ENCODE results near the gene NAALADL1.

NAALADL1 gene

GRCh38 chr11:65102142-65103095, 44.1 kb upstream of the NAALADL1 start (continued):
- TF ChIP-seq ZNF610 (tag by site-specific recombination; IDR thresholded peaks at IDR 0.05; ENCODE audit: borderline replicate concordance) = peak; percentile 31; the same call in 1 of the 2 replicates
- peak; percentile 48; the same call in 1 of the 2 replicates for TF ChIP-seq ZBTB20 (tag by site-specific recombination; IDR thresholded peaks at IDR 0.05)
- TF ChIP-seq ZNF2 (tag by site-specific recombination; IDR thresholded peaks at IDR 0.05) = 0 out of 2 replicates have a peak, but pooled peaks have one; percentile 46
- TF ChIP-seq IKZF3 (tag by site-specific recombination; IDR thresholded peaks at IDR 0.05) = peak; percentile 68
- TF ChIP-seq ZNF600 (tag by site-specific recombination; IDR thresholded peaks at IDR 0.05) = peak; percentile 87
- TF ChIP-seq ZNF18 (tag by site-specific recombination; IDR thresholded peaks at IDR 0.05) = no peak
- peak; percentile 79; the same call in 1 of the 2 replicates for TF ChIP-seq ZNF121 (tag by site-specific recombination; IDR thresholded peaks at IDR 0.05)
- TF ChIP-seq KLF9 (tag by site-specific recombination; IDR thresholded peaks at IDR 0.05; ENCODE audit: low read depth) = no peak
- no peak for TF ChIP-seq ZNF416 (tag by site-specific recombination; IDR thresholded peaks at IDR 0.05)
- TF ChIP-seq BCL11B (tag by site-specific recombination; IDR thresholded peaks at IDR 0.05; ENCODE audit: low read depth) = peak; percentile 66; the same call in 1 of the 2 replicates
- TF ChIP-seq ZNF580 (tag by site-specific recombination; IDR thresholded peaks at IDR 0.05) = peak; percentile 60; the same call in 1 of the 2 replicates
- TF ChIP-seq FEZF1 (tag by site-specific recombination; IDR thresholded peaks at IDR 0.05) = peak; percentile 85
- peak; percentile 58; the same call in 1 of the 2 replicates for TF ChIP-seq ZBTB48 (tag by site-specific recombination; IDR thresholded peaks at IDR 0.05)
- TF ChIP-seq ZNF548 (tag by site-specific recombination; IDR thresholded peaks at IDR 0.05) = no peak
- TF ChIP-seq ZNF302 (tag by site-specific recombination; IDR thresholded peaks at IDR 0.05; ENCODE audit: low read depth) = no peak
- peak; percentile 71 for TF ChIP-seq ZBTB17 (tag by site-specific recombination; IDR thresholded peaks at IDR 0.05)
- peak; percentile 50; the same call in 1 of the 2 replicates for TF ChIP-seq KLF8 (tag by site-specific recombination; IDR thresholded peaks at IDR 0.05)
- peak; percentile 33; the same call in 1 of the 2 replicates for TF ChIP-seq ZBTB44 (tag by site-specific recombination; IDR thresholded peaks at IDR 0.05)
- TF ChIP-seq ZNF692 (tag by site-specific recombination; IDR thresholded peaks at IDR 0.05) = 0 out of 2 replicates have a peak, but pooled peaks have one; percentile 13
- TF ChIP-seq ZNF48 (tag by site-specific recombination; IDR thresholded peaks at IDR 0.05) = no peak
- TF ChIP-seq SCRT2 (tag by site-specific recombination; IDR thresholded peaks at IDR 0.05) = no peak
- TF ChIP-seq AEBP2 (tag by site-specific recombination; IDR thresholded peaks at IDR 0.05; ENCODE audit: borderline replicate concordance) = no peak
- TF ChIP-seq ZNF211 (tag by site-specific recombination; IDR thresholded peaks at IDR 0.05; ENCODE audit: low read depth) = no peak
- TF ChIP-seq OSR2 (tag by site-specific recombination; IDR thresholded peaks at IDR 0.05) = peak; percentile 81
- 0 out of 2 replicates have a peak, but pooled peaks have one; percentile 26 for TF ChIP-seq ZNF501 (tag by site-specific recombination; IDR thresholded peaks at IDR 0.05)
- no peak for TF ChIP-seq ZNF521 (tag by site-specific recombination; IDR thresholded peaks at IDR 0.05)
- TF ChIP-seq ZNF335 (tag by site-specific recombination; conservative IDR thresholded peaks at IDR 0.05) = peak; percentile 67
- peak; percentile 73 for TF ChIP-seq ZNF10 (tag by site-specific recombination; IDR thresholded peaks at IDR 0.05)
- no peak for TF ChIP-seq HOXD13 (CRISPR knock-in tag; IDR thresholded peaks at IDR 0.05; ENCODE audit: borderline replicate concordance)
- no peak for TF ChIP-seq ZNF23 (tag by site-specific recombination; IDR thresholded peaks at IDR 0.05; ENCODE audit: borderline replicate concordance)
- TF ChIP-seq ZNF561 (tag by site-specific recombination; IDR thresholded peaks at IDR 0.05; ENCODE audit: borderline replicate concordance) = 0 out of 2 replicates have a peak, but pooled peaks have one; percentile 17
- no peak for TF ChIP-seq EGR2 (tag by site-specific recombination; IDR thresholded peaks at IDR 0.05; ENCODE audit: low read depth)

All from HEK293 (cell line).